HG03045 (cell line): ENCODE data around the gene ABCG4.
A peak's percentile ranks its signal among the peaks of the same experiment; 100 is the strongest.
"Not testable (repeated sequence)": the region's sequence is repeated elsewhere in the genome, so short reads cannot be mapped to it uniquely, and the experiment has no call there.

Experiments
- ATAC-seq: cut with Tn5 transposase; IDR thresholded peaks from one replicate; pipeline ENCODE4 v1.9.1; 2021; ENCODE audit warnings: mild to moderate bottlenecking, moderate library complexity; ENCODE audit not compliant: unreplicated experiment

ABCG4 gene

GRCh38 chr11:119152604-119153003 lies 3.8 kb downstream of the ABCG4 start:
- ATAC-seq, result no peak

- ATAC-seq, result no peak
Observed at GRCh38 chr11:119153049-119153818, 4.4 kb downstream of the ABCG4 start.

GRCh38 chr11:119154178-119154577 lies 5.3 kb downstream of the ABCG4 start:
- no peak for ATAC-seq

GRCh38 chr11:119155733-119156492 lies 7.1 kb downstream of the ABCG4 start:
- ATAC-seq, result no peak

- ATAC-seq, result no peak
Observed at GRCh38 chr11:119156496-119156895, 7.6 kb downstream of the ABCG4 start.

- no peak for ATAC-seq
Observed at GRCh38 chr11:119157063-119157462, 8.2 kb downstream of the ABCG4 start.

GRCh38 chr11:119158467-119158866 lies 9.6 kb downstream of the ABCG4 start:
- ATAC-seq, result no peak

- no peak for ATAC-seq
Observed at GRCh38 chr11:119160151-119160550, 11.3 kb downstream of the ABCG4 start.

- ATAC-seq, result no peak
Observed at GRCh38 chr11:119161871-119162270, 13.0 kb downstream of the ABCG4 start.

- no peak for ATAC-seq
Observed at GRCh38 chr11:119166368-119167076, 17.7 kb downstream of the ABCG4 start.

- ATAC-seq, result not testable (repeated sequence)
Observed at GRCh38 chr11:119167077-119167458, 18.2 kb downstream of the ABCG4 start.

GRCh38 chr11:119167933-119168332 lies 19.1 kb downstream of the ABCG4 start:
- no peak for ATAC-seq

- ATAC-seq, result peak; percentile 88
Observed at GRCh38 chr11:119168471-119169281, 19.8 kb downstream of the ABCG4 start, which contains the start of gene NLRX1. NLRX1 (plus strand) TSS chr11:119168725; CDS start chr11:119171404, 2,679 bp downstream.

- peak; percentile 18 for ATAC-seq
Observed at GRCh38 chr11:119169282-119169719, 20.4 kb downstream of the ABCG4 start.

- no peak for ATAC-seq
Observed at GRCh38 chr11:119172513-119172912, 23.7 kb downstream of the ABCG4 start.

- no peak for ATAC-seq
Observed at GRCh38 chr11:119173453-119173852, 24.6 kb downstream of the ABCG4 start.

GRCh38 chr11:119175493-119176077 lies 26.7 kb downstream of the ABCG4 start:
- no peak for ATAC-seq

- no peak for ATAC-seq
Observed at GRCh38 chr11:119178166-119178680, 29.4 kb downstream of the ABCG4 start.

- no peak for ATAC-seq
Observed at GRCh38 chr11:119179342-119179741, 30.5 kb downstream of the ABCG4 start.

- ATAC-seq, result no peak
Observed at GRCh38 chr11:119179983-119180382, 31.1 kb downstream of the ABCG4 start.
